Measurements from ENCODE around the gene CYBC1. TPM values are rescaled to one million over a fixed set of nuclear protein-coding genes. Genes with fewer than 3 reads are reported as not detected.

Gene CYBC1
- polyA plus RNA-seq, 3 donors = 160 to 225 (median 217) TPM

DNA sequence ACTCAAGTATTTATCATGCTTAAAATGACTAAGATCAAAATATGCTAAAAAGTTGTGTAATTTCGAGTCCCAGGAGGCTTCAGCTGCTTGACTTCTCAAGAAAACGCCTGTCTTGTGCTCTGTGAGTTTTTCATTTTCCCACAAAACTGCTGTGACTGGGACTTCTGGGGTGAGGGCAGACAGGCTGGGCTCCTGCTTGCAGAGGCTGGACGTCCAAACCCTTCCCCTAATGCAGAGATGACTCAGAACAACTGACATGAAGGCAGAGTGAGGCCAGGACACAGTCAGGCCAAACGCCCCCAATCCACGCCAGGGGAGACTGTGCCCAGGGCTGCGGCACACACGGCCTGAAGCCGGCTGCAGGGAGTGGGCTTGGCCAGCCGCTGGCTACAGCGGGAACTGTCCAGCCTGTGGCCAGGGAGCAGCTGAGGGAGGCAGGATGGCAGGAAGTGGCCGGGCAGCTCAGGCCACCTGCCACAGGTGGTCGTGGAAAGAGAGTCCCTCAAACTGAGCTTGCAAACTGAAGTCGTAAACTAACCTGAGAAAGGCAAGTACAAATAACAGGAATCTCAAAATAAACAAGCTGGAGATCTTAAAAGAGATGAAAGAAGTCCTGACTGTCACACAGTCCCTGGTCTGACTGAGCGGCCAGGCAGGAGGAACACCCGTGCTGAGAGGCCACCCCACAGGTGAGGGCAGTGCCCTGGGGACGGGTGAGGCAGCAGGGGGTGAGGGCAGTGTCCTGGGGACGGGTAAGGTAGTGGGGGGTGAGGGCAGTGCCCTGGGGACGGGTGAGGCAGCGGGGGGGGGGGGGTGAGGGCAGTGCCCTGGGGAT is 53.7 kb downstream of the CYBC1 start:
- peaks cover 1 to 6% (median 6%) of the 10 kb centered on the region in 3 donors for H3K27me3 Mint-ChIP-seq (ENCODE audit: low read depth in 3 of 3)
- H3K79me2 ChIP-seq (ENCODE audit: insufficient read depth, low read length) = no peaks in the 10 kb centered on the region
- H3K4me1 ChIP-seq (ENCODE audit: control insufficient read depth in 1 of 2, insufficient read depth in 2 of 2, low read length in 2 of 2) = peaks cover 28 to 30% of the 10 kb centered on the region in 2 donors
- no peak for DNase-seq
- peaks cover 30 to 50% of the 10 kb centered on the region in 2 donors for H3K36me3 Mint-ChIP-seq
- H3K4me1 Mint-ChIP-seq = peaks cover 26% of the 10 kb centered on the region
- H3K4me3 Mint-ChIP-seq = no peak overlapping the region
- H2AFZ ChIP-seq (ENCODE audit: insufficient read depth, low read depth, low read length, poor library complexity, severe bottlenecking) = no peak overlapping the region
- no peak overlapping the region for H3K27ac ChIP-seq (ENCODE audit: low read depth in 1 of 2, low read length in 2 of 2)
- H3K9me3 Mint-ChIP-seq = no peaks in the 10 kb centered on the region
- TF ChIP-seq, protein P1, sequence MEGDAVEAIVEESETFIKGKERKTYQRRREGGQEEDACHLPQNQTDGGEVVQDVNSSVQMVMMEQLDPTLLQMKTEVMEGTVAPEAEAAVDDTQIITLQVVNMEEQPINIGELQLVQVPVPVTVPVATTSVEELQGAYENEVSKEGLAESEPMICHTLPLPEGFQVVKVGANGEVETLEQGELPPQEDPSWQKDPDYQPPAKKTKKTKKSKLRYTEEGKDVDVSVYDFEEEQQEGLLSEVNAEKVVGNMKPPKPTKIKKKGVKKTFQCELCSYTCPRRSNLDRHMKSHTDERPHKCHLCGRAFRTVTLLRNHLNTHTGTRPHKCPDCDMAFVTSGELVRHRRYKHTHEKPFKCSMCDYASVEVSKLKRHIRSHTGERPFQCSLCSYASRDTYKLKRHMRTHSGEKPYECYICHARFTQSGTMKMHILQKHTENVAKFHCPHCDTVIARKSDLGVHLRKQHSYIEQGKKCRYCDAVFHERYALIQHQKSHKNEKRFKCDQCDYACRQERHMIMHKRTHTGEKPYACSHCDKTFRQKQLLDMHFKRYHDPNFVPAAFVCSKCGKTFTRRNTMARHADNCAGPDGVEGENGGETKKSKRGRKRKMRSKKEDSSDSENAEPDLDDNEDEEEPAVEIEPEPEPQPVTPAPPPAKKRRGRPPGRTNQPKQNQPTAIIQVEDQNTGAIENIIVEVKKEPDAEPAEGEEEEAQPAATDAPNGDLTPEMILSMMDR (IDR thresholded peaks at IDR 0.05) = no peak
- no peak overlapping the region for H3K27ac Mint-ChIP-seq
- no peak overlapping the region for H3K9ac ChIP-seq (ENCODE audit: insufficient read depth, low read length, poor library complexity, severe bottlenecking)
- intact Hi-C loops (cut with micrococcal nuclease) = no loop called here
- 93% methylated on average over 10 of the region's 19 CpGs for WGBS (ENCODE audit: insufficient coverage)
- no peak overlapping the region for H3K4me2 ChIP-seq (replicated peaks; ENCODE audit: extremely low read depth, low read length, poor library complexity, severe bottlenecking)
- no peaks in the 10 kb centered on the region for H3K27me3 ChIP-seq (ENCODE audit: control insufficient read depth in 2 of 2, insufficient read depth in 2 of 2, low read length in 2 of 2)
- H3K4me3 ChIP-seq (replicated peaks in 1 of 3; ENCODE audit: low read depth in 2 of 3, low read length in 3 of 3) = no peak overlapping the region
- no peaks in the 10 kb centered on the region for H4K20me1 ChIP-seq (ENCODE audit: insufficient read depth, low read length)
- peaks cover 0 to 17% of the 10 kb centered on the region in 2 donors for H3K36me3 ChIP-seq (replicated peaks in 1 of 2; ENCODE audit: control insufficient read depth in 1 of 2, insufficient read depth in 2 of 2, low read length in 2 of 2)
- no peaks in the 10 kb centered on the region for H3K9me3 ChIP-seq (replicated peaks in 1 of 2; ENCODE audit: control insufficient read depth in 1 of 2, insufficient read depth in 1 of 2, low read length in 2 of 2)

DNA sequence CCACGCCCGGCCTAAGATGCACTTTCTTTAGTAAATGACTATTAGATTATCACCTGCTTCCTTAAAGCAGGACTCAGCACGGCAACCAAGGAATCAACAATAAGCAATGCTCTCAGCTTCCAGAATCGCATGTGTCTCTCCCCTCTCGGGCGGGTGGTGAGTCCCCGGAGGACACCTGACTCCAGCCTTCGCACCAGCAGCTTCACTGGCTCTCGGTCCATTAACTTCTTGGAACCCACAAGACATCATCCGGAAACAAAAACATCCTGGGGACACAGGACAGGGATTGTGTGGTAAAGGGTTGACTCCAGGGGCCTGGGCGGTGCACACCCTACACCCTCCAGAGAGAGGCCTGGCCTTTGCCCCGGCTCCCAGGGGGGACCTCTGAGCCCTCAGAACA is 56.3 kb downstream of the CYBC1 start:
- Histone ChIP-seq H3K36me3 (replicated peaks in 1 of 2; ENCODE audit: control insufficient read depth in 1 of 2, insufficient read depth in 2 of 2, low read length in 2 of 2) (peaks cover 0 to 20% of the 10 kb centered on the region in 2 donors), H3K4me3 (replicated peaks in 1 of 3; ENCODE audit: low read depth in 2 of 3, low read length in 3 of 3) (no peak overlapping the region), H3K27ac (ENCODE audit: low read depth in 1 of 2, low read length in 2 of 2) (no peak overlapping the region), H3K27me3 (ENCODE audit: control insufficient read depth in 2 of 2, insufficient read depth in 2 of 2, low read length in 2 of 2) (no peaks in the 10 kb centered on the region), H3K79me2 (ENCODE audit: insufficient read depth, low read length) (no peaks in the 10 kb centered on the region), H4K20me1 (ENCODE audit: insufficient read depth, low read length) (no peaks in the 10 kb centered on the region), H3K9me3 (replicated peaks in 1 of 2; ENCODE audit: control insufficient read depth in 1 of 2, insufficient read depth in 1 of 2, low read length in 2 of 2) (no peaks in the 10 kb centered on the region), H3K9ac (ENCODE audit: insufficient read depth, low read length, poor library complexity, severe bottlenecking) (no peak overlapping the region), H3K4me1 (ENCODE audit: control insufficient read depth in 1 of 2, insufficient read depth in 2 of 2, low read length in 2 of 2) (peaks cover 3 to 4% of the 10 kb centered on the region in 2 donors), H3K4me2 (replicated peaks; ENCODE audit: extremely low read depth, low read length, poor library complexity, severe bottlenecking) (no peak overlapping the region), H2AFZ (ENCODE audit: insufficient read depth, low read depth, low read length, poor library complexity, severe bottlenecking) (no peak overlapping the region)
- H3K27me3 Mint-ChIP-seq (ENCODE audit: low read depth in 3 of 3) = peaks cover 1 to 10% (median 3%) of the 10 kb centered on the region in 3 donors
- no peak for DNase-seq
- peaks cover 0 to 6% (median 0%) of the 10 kb centered on the region in 7 donors for H3K9me3 Mint-ChIP-seq
- TF ChIP-seq, protein P1 (IDR thresholded peaks at IDR 0.05) = no peak
- peaks cover 3% of the 10 kb centered on the region for H3K4me1 Mint-ChIP-seq
- H3K4me3 Mint-ChIP-seq = no peak overlapping the region
- peaks cover 29 to 50% of the 10 kb centered on the region in 2 donors for H3K36me3 Mint-ChIP-seq
- peak overlapping the region in 1 of 7 donors; percentile 68 for H3K27ac Mint-ChIP-seq
- intact Hi-C loops (cut with micrococcal nuclease) = no loop called here
- WGBS (ENCODE audit: insufficient coverage) = 93% methylated on average over 5 of the region's 12 CpGs
